ENCODE data around the gene FGFR2.

The FGFR2 gene

GRCh38 chr10:121610798-121611323 is 12.6 kb upstream of the FGFR2 start:
- DNase-seq (ENCODE audit: low read depth), result no peak

GRCh38 chr10:121609426-121610380 is 11.5 kb upstream of the FGFR2 start:
- DNase-seq (ENCODE audit: low read depth), result no peak

GRCh38 chr10:121608469-121609190 is 10.4 kb upstream of the FGFR2 start:
- no peak for DNase-seq (ENCODE audit: low read depth)

GRCh38 chr10:121607310-121608055 is 9.2 kb upstream of the FGFR2 start:
- DNase-seq (ENCODE audit: low read depth), result no peak

- DNase-seq (ENCODE audit: low read depth), result no peak
Observed at GRCh38 chr10:121605708-121606107, 7.5 kb upstream of the FGFR2 start.

- no peak for DNase-seq (ENCODE audit: low read depth)
Observed at GRCh38 chr10:121601458-121601857, 3.2 kb upstream of the FGFR2 start.

- no peak for DNase-seq (ENCODE audit: low read depth)
Observed at GRCh38 chr10:121600611-121601010, 2.4 kb upstream of the FGFR2 start.

GRCh38 chr10:121599947-121600346 is 1.7 kb upstream of the FGFR2 start:
- no peak for DNase-seq (ENCODE audit: low read depth)

GRCh38 chr10:121597504-121598262 is 561 bp downstream of the FGFR2 start:
- DNase-seq (ENCODE audit: low read depth), result no peak

GRCh38 chr10:121596689-121597503 is 1.3 kb downstream of the FGFR2 start:
- DNase-seq (ENCODE audit: low read depth), result no peak

- no peak for DNase-seq (ENCODE audit: low read depth)
Observed at GRCh38 chr10:121595806-121596688, 2.2 kb downstream of the FGFR2 start.

GRCh38 chr10:121595351-121595805 is 2.9 kb downstream of the FGFR2 start:
- DNase-seq (ENCODE audit: low read depth), result no peak

GRCh38 chr10:121594623-121595350 is 3.5 kb downstream of the FGFR2 start:
- DNase-seq (ENCODE audit: low read depth), result no peak

- no peak for DNase-seq (ENCODE audit: low read depth)
Observed at GRCh38 chr10:121594076-121594475, 4.2 kb downstream of the FGFR2 start.

GRCh38 chr10:121593281-121594075 is 4.8 kb downstream of the FGFR2 start:
- no peak for DNase-seq (ENCODE audit: low read depth)

- DNase-seq (ENCODE audit: low read depth), result no peak
Observed at GRCh38 chr10:121592155-121592890, 5.9 kb downstream of the FGFR2 start.

GRCh38 chr10:121591186-121591585 is 7.1 kb downstream of the FGFR2 start:
- no peak for DNase-seq (ENCODE audit: low read depth)

All from fibroblast of the conjunctiva (primary cell).